Measurements from ENCODE around the gene TAF9.

GRCh38 chr5:69335341-69335935, 33.9 kb downstream of the TAF9 start:
- no peak for TF ChIP-seq CTCF (IDR thresholded peaks at IDR 0.05)
- TF ChIP-seq POLR2A (IDR thresholded peaks at IDR 0.05) = no peak
